Breast epithelium (tissue), 3 donors: Measurements from ENCODE around the gene USH1C.

Experiments used
- CTCF ChIP-seq, 3 donors: fragments of 450-650 bp; IDR thresholded peaks; one replicate each; pipeline ENCODE4 v1.5.1; 2016 to 2017; ENCODE audit warnings: antibody characterized with exemption in 3 of 3, mild to moderate bottlenecking in 3 of 3, moderate library complexity in 3 of 3
- POLR2A ChIP-seq: fragments of 450-650 bp; IDR thresholded peaks from one replicate; pipeline ENCODE4 v1.6.1; 2016; ENCODE audit warnings: antibody characterized with exemption, mild to moderate bottlenecking, moderate library complexity
- POLR2AphosphoS5 ChIP-seq, 3 donors: sonication (generic); formaldehyde crosslinking; IDR thresholded peaks; one replicate each; pipeline ENCODE4 v1.6.1; 2017; ENCODE audit warnings: antibody characterized with exemption in 3 of 3

GRCh38 chr11:17477361-17477760 is 66.9 kb downstream of the USH1C start:
- TF ChIP-seq CTCF (IDR thresholded peaks at IDR 0.05): no peak
- no peak for TF ChIP-seq POLR2A
- no peak for TF ChIP-seq POLR2AphosphoS5 (IDR thresholded peaks at IDR 0.05)
